ENCODE results near the gene CCNY.
"Not testable (repeated sequence)": the region's sequence is repeated elsewhere in the genome, so short reads cannot be mapped to it uniquely, and the experiment has no call there.

Gene CCNY

GRCh38 chr10:35535136-35535535, 198.8 kb downstream of the CCNY start:
- peak; percentile 3 for DNase-seq

- no peak for DNase-seq
Observed at GRCh38 chr10:35536789-35537188, 200.5 kb downstream of the CCNY start.

GRCh38 chr10:35537925-35538324, 201.6 kb downstream of the CCNY start:
- not testable (repeated sequence) for DNase-seq

GRCh38 chr10:35540296-35541164, 204.2 kb downstream of the CCNY start:
- DNase-seq = peak; percentile 53

- no peak for DNase-seq
Observed at GRCh38 chr10:35541720-35542119, 205.4 kb downstream of the CCNY start.

GRCh38 chr10:35542303-35542702, 206.0 kb downstream of the CCNY start:
- peak; percentile 37 for DNase-seq

GRCh38 chr10:35545079-35545657, 208.9 kb downstream of the CCNY start:
- DNase-seq = no peak

- DNase-seq = no peak
Observed at GRCh38 chr10:35545878-35546590, 209.7 kb downstream of the CCNY start.

- no peak for DNase-seq
Observed at GRCh38 chr10:35546824-35547225, 210.5 kb downstream of the CCNY start.

GRCh38 chr10:35552650-35553342, 216.5 kb downstream of the CCNY start:
- no peak for DNase-seq

- no peak for DNase-seq
Observed at GRCh38 chr10:35554036-35554435, 217.7 kb downstream of the CCNY start.

GRCh38 chr10:35554461-35555056, 218.2 kb downstream of the CCNY start:
- no peak for DNase-seq

- DNase-seq = no peak
Observed at GRCh38 chr10:35555962-35556930, 219.9 kb downstream of the CCNY start.

GRCh38 chr10:35558276-35558675, 222.0 kb downstream of the CCNY start:
- DNase-seq = no peak

- no peak for DNase-seq
Observed at GRCh38 chr10:35559416-35559815, 223.1 kb downstream of the CCNY start.

- DNase-seq = no peak
Observed at GRCh38 chr10:35561715-35562114, 225.4 kb downstream of the CCNY start.

- DNase-seq = no peak
Observed at GRCh38 chr10:35562427-35562826, 226.1 kb downstream of the CCNY start.

- DNase-seq = peak; percentile 60
Observed at GRCh38 chr10:35563261-35563891, 227.1 kb downstream of the CCNY start.

GRCh38 chr10:35564341-35564968, 228.1 kb downstream of the CCNY start:
- no peak for DNase-seq

- no peak for DNase-seq
Observed at GRCh38 chr10:35565602-35566081, 229.3 kb downstream of the CCNY start.

Measured in activated CD4-positive, alpha-beta T cell treated with anti-CD3 and anti-CD28 coated beads, Interleukin-10, Interleukin-2, amounts not matched to agents 100 ng/mL and 50 ng/mL, durations not matched to agents 16 hours and 8 hours (primary cell).